Tibial nerve (tissue), 4 donors: Measurements from ENCODE around the gene JUND. TPM values are rescaled to one million over a fixed set of nuclear protein-coding genes. Genes with fewer than 3 reads are reported as not detected.

Experiments used
- DNase-seq, 2 donors: peaks; one replicate each; pipeline ENCODE4 v3.0.0-alpha.2; 2019; ENCODE audit warnings: low spot score in 2 of 2
- H3K27ac ChIP-seq, 4 donors: fragments of 200-600 bp; sonication (generic) in 3 of 4; one replicate each; pipeline ENCODE4 v1.5.1; 2017 to 2019; ENCODE audit warnings: mild to moderate bottlenecking in 1 of 4
- H3K27me3 ChIP-seq, 2 donors: fragments of 200-600 bp; sonication (generic) in 1 of 2; one replicate each; pipeline versions ENCODE4 v1.5.1 to v1.6.0; 2017 to 2019
- H3K36me3 ChIP-seq, 3 donors: fragments of 200-600 bp; sonication (generic); one replicate each; pipeline ENCODE4 v1.5.1; 2018 to 2019
- H3K4me1 ChIP-seq, 4 donors: fragments of 200-600 bp; sonication (generic) in 3 of 4; one replicate each; pipeline ENCODE4 v1.5.1; 2017 to 2019
- H3K4me3 ChIP-seq, 4 donors: fragments of 200-600 bp; sonication (generic) in 3 of 4; one replicate each; pipeline ENCODE4 v1.5.1; 2017 to 2019; ENCODE audit warnings: mild to moderate bottlenecking in 1 of 4, moderate library complexity in 1 of 4
- H3K9me3 ChIP-seq, 4 donors: fragments of 200-600 bp; sonication (generic) in 3 of 4; one replicate each; pipeline ENCODE4 v1.5.1; 2017 to 2019
- EP300 ChIP-seq, 2 donors: sonication (generic); formaldehyde crosslinking; IDR thresholded peaks; one replicate each; pipeline ENCODE4 v1.6.1; 2017; ENCODE audit warnings: antibody characterized with exemption in 2 of 2, mild to moderate bottlenecking in 1 of 2
- POLR2A ChIP-seq, 2 donors: fragments of 450-650 bp; IDR thresholded peaks; one replicate each; pipeline ENCODE4 v1.6.1; 2017; ENCODE audit warnings: antibody characterized with exemption in 2 of 2, mild to moderate bottlenecking in 2 of 2, moderate library complexity in 2 of 2
- WGBS, 2 donors: methylation state at CpG; one replicate each; pipeline ENCODE4 v1.1.5; 2018; 5-methylcytosine and 5-hydroxymethylcytosine counted together
- total RNA-seq, 4 donors: library from RNA; depleted of rRNA; stranded (reverse); fragments of >200 nt; gene quantifications; one replicate each; pipeline ENCODE4 v1.1.0, GENCODE V29; 2016
- TF ChIP-seq, protein P1 (sequence below), 5 experiments: fragments of 200-600 bp in 3 of 5; fragments of 450-650 bp in 2 of 5; sonication (generic) in 3 of 5; IDR thresholded peaks; one replicate each; pipeline ENCODE4 v1.5.1; 2016 to 2019; ENCODE audit warnings: antibody characterized with exemption in 5 of 5, mild to moderate bottlenecking in 3 of 5, moderate library complexity in 2 of 5

JUND gene
- total RNA-seq, 4 donors from 2014 or later: 309 to 553 (median 486) TPM

- H3K4me1 ChIP-seq: peaks cover 4 to 89% (median 40%) of the 10 kb centered on the region in 4 donors
Observed at GRCh38 chr19:18308051-18308947, 26.9 kb upstream of the JUND start.

DNA sequence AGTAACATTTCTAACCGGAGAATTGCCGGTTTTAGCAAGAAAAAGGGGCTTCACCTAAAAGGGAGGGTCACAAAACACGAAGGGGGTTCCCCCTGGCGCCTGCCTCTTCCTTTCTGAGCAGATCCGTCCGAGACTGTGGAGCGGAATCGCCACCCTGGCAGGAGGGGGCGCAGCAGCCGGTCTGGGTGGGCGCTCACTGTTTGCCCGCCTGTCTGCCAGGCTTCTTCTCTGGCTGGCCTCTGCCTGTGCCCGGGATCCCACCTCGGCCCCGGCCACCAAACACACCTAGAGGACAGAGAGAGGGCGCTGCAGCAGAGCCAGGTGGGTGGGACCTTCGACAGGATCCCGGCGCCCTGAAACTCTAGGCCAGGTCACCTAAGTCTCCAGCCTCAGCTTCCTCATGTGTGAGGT, 25.9 kb upstream of the JUND start:
- no peak for DNase-seq
- WGBS, 2 donors: 74 to 77% methylated on average over 16 to 18 of the region's 19 CpGs
- no peak for TF ChIP-seq POLR2A (IDR thresholded peaks at IDR 0.05)
- TF ChIP-seq, protein P1, sequence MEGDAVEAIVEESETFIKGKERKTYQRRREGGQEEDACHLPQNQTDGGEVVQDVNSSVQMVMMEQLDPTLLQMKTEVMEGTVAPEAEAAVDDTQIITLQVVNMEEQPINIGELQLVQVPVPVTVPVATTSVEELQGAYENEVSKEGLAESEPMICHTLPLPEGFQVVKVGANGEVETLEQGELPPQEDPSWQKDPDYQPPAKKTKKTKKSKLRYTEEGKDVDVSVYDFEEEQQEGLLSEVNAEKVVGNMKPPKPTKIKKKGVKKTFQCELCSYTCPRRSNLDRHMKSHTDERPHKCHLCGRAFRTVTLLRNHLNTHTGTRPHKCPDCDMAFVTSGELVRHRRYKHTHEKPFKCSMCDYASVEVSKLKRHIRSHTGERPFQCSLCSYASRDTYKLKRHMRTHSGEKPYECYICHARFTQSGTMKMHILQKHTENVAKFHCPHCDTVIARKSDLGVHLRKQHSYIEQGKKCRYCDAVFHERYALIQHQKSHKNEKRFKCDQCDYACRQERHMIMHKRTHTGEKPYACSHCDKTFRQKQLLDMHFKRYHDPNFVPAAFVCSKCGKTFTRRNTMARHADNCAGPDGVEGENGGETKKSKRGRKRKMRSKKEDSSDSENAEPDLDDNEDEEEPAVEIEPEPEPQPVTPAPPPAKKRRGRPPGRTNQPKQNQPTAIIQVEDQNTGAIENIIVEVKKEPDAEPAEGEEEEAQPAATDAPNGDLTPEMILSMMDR (IDR thresholded peaks at IDR 0.05): no peak
- TF ChIP-seq EP300 (IDR thresholded peaks at IDR 0.05): no peak
- Histone ChIP-seq H3K9me3 (no peaks in the 10 kb centered on the region), H3K4me3 (peak overlapping the region in 1 of 4 donors; percentile 3), H3K27ac (peak overlapping the region in 3 of 4 donors; percentile 95 to 100 (median 99)), H3K36me3 (peaks cover 0 to 53% (median 0%) of the 10 kb centered on the region in 3 donors), H3K27me3 (no peaks in the 10 kb centered on the region), H3K4me1 (peaks cover 4 to 97% (median 49%) of the 10 kb centered on the region in 4 donors)

More at GRCh38 chr19:18308051-18308947, 26.9 kb upstream of the JUND start:
- peaks cover 0 to 63% (median 0%) of the 10 kb centered on the region in 3 donors for H3K36me3 ChIP-seq
- WGBS, 2 donors: 66 to 78% methylated on average over 19 to 20 of the region's 20 CpGs
- H3K27ac ChIP-seq: peak overlapping the region; percentile 62 to 100 (median 97)
- H3K27me3 ChIP-seq: no peaks in the 10 kb centered on the region
- no peaks in the 10 kb centered on the region for H3K9me3 ChIP-seq
- no peak for TF ChIP-seq POLR2A (IDR thresholded peaks at IDR 0.05)
- TF ChIP-seq EP300 (IDR thresholded peaks at IDR 0.05): no peak
- TF ChIP-seq, protein P1 (IDR thresholded peaks at IDR 0.05): no peak
- no peak overlapping the region for H3K4me3 ChIP-seq
- DNase-seq: no peak

DNA sequence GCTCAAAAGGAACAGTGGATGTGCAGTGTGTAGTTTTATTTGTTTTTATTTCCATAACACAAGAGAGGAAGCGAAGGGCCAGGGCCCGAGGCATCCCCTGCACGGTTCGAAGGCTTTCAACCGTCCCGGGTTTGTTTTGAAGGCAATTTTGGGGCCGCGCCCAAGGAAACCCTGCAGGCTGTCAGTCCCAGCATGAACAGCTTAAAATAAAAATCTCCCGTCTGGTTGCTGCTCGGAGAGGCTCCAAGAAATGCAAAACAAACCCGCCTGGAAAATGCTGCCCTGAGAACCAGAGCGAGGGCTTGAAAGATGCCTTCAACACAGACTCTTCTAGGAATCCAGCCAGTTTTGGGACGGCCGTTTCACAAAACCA, 25.5 kb upstream of the JUND start:
- H3K4me1 ChIP-seq: peaks cover 4 to 96% (median 50%) of the 10 kb centered on the region in 4 donors
- H3K9me3 ChIP-seq: no peaks in the 10 kb centered on the region
- TF ChIP-seq, protein P1 (IDR thresholded peaks at IDR 0.05): no peak
- TF ChIP-seq POLR2A (IDR thresholded peaks at IDR 0.05): no peak
- no peak for TF ChIP-seq EP300 (IDR thresholded peaks at IDR 0.05)
- H3K27me3 ChIP-seq: no peaks in the 10 kb centered on the region
- WGBS, 2 donors: 48 to 59% methylated on average over 14 of the region's 14 CpGs
- no peak for DNase-seq
- peaks cover 0 to 49% (median 0%) of the 10 kb centered on the region in 3 donors for H3K36me3 ChIP-seq
- H3K4me3 ChIP-seq: peak overlapping the region in 1 of 4 donors; percentile 3
- peak overlapping the region; percentile 95 to 100 (median 98) for H3K27ac ChIP-seq

GRCh38 chr19:18306209-18306887, 24.9 kb upstream of the JUND start:
- Histone ChIP-seq H3K27me3 (no peaks in the 10 kb centered on the region), H3K9me3 (no peaks in the 10 kb centered on the region), H3K36me3 (peaks cover 0 to 44% (median 0%) of the 10 kb centered on the region in 3 donors), H3K27ac (peak overlapping the region; percentile 95 to 100 (median 98)), H3K4me3 (no peak overlapping the region), H3K4me1 (peaks cover 4 to 96% (median 53%) of the 10 kb centered on the region in 4 donors)
- no peak for DNase-seq
- 79 to 83% methylated on average over 23 to 26 of the region's 26 CpGs for WGBS, 2 donors
- TF ChIP-seq, protein P1 (IDR thresholded peaks at IDR 0.05): no peak
- TF ChIP-seq EP300 (IDR thresholded peaks at IDR 0.05) (no peak), POLR2A (IDR thresholded peaks at IDR 0.05) (no peak)
